ENCODE measurements around the gene QSOX2. TPM values are rescaled to one million over a fixed set of nuclear protein-coding genes. Genes with fewer than 3 reads are reported as not detected.
A peak's percentile ranks its signal among the peaks of the same experiment; 100 is the strongest.

QSOX2 gene
- total RNA-seq, 2 donors from 2014 or later = 8.8 to 22.7 TPM

- 69 to 80% methylated on average over 12 to 28 of the region's 28 CpGs for WGBS, 2 donors
- H3K4me3 ChIP-seq = no peak overlapping the region
- H3K4me1 ChIP-seq = peaks cover 24% of the 10 kb centered on the region
- ATAC-seq = no peak
- no peaks in the 10 kb centered on the region for H3K36me3 ChIP-seq (replicated peaks in 1 of 2; ENCODE audit: insufficient read depth in 1 of 2, low read depth in 2 of 2)
- intact Hi-C loops (cut with DNase I) = no loop called here
- TF ChIP-seq POLR2A (IDR thresholded peaks at IDR 0.05) = no peak
- TF ChIP-seq, protein P1, sequence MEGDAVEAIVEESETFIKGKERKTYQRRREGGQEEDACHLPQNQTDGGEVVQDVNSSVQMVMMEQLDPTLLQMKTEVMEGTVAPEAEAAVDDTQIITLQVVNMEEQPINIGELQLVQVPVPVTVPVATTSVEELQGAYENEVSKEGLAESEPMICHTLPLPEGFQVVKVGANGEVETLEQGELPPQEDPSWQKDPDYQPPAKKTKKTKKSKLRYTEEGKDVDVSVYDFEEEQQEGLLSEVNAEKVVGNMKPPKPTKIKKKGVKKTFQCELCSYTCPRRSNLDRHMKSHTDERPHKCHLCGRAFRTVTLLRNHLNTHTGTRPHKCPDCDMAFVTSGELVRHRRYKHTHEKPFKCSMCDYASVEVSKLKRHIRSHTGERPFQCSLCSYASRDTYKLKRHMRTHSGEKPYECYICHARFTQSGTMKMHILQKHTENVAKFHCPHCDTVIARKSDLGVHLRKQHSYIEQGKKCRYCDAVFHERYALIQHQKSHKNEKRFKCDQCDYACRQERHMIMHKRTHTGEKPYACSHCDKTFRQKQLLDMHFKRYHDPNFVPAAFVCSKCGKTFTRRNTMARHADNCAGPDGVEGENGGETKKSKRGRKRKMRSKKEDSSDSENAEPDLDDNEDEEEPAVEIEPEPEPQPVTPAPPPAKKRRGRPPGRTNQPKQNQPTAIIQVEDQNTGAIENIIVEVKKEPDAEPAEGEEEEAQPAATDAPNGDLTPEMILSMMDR (IDR thresholded peaks at IDR 0.05) = no peak
- H3K9me3 ChIP-seq = no peaks in the 10 kb centered on the region
- DNase-seq = no peak
- H3K27me3 ChIP-seq = no peaks in the 10 kb centered on the region
- H3K27ac ChIP-seq = no peak overlapping the region
These were observed 40.1 kb upstream of the QSOX2 start for GRCh38 chr9:136285501-136286358.

- 62% methylated on average over 8 of the region's 19 CpGs; no CpG with 5 or more reads in 1 of the 2 donors for WGBS, 2 donors
These were observed 39.3 kb upstream of the QSOX2 start for GRCh38 chr9:136284951-136285350.

GRCh38 chr9:136284311-136284710 is 38.7 kb upstream of the QSOX2 start:
- Histone ChIP-seq H3K36me3 (replicated peaks in 1 of 2; ENCODE audit: insufficient read depth in 1 of 2, low read depth in 2 of 2) (no peaks in the 10 kb centered on the region), H3K4me1 (peaks cover 24% of the 10 kb centered on the region), H3K4me3 (no peak overlapping the region), H3K27ac (no peak overlapping the region), H3K9me3 (no peaks in the 10 kb centered on the region), H3K27me3 (no peaks in the 10 kb centered on the region)
- TF ChIP-seq, protein P1 (IDR thresholded peaks at IDR 0.05) = no peak
- TF ChIP-seq POLR2A (IDR thresholded peaks at IDR 0.05) = no peak
- ATAC-seq = no peak
- intact Hi-C loops (cut with DNase I) = no loop called here
- 20 to 56% methylated on average over 1 to 20 of the region's 22 CpGs for WGBS, 2 donors
- no peak for DNase-seq

More at GRCh38 chr9:136284951-136285350, 39.3 kb upstream of the QSOX2 start:
- Histone ChIP-seq H3K4me3 (no peak overlapping the region), H3K27me3 (no peaks in the 10 kb centered on the region), H3K27ac (no peak overlapping the region), H3K4me1 (peaks cover 24% of the 10 kb centered on the region), H3K9me3 (no peaks in the 10 kb centered on the region), H3K36me3 (replicated peaks in 1 of 2; ENCODE audit: insufficient read depth in 1 of 2, low read depth in 2 of 2) (no peaks in the 10 kb centered on the region)
- intact Hi-C loops (cut with DNase I) = no loop called here
- ATAC-seq = no peak
- DNase-seq = no peak
- no peak for TF ChIP-seq POLR2A (IDR thresholded peaks at IDR 0.05)
- TF ChIP-seq, protein P1 (IDR thresholded peaks at IDR 0.05) = no peak

DNA sequence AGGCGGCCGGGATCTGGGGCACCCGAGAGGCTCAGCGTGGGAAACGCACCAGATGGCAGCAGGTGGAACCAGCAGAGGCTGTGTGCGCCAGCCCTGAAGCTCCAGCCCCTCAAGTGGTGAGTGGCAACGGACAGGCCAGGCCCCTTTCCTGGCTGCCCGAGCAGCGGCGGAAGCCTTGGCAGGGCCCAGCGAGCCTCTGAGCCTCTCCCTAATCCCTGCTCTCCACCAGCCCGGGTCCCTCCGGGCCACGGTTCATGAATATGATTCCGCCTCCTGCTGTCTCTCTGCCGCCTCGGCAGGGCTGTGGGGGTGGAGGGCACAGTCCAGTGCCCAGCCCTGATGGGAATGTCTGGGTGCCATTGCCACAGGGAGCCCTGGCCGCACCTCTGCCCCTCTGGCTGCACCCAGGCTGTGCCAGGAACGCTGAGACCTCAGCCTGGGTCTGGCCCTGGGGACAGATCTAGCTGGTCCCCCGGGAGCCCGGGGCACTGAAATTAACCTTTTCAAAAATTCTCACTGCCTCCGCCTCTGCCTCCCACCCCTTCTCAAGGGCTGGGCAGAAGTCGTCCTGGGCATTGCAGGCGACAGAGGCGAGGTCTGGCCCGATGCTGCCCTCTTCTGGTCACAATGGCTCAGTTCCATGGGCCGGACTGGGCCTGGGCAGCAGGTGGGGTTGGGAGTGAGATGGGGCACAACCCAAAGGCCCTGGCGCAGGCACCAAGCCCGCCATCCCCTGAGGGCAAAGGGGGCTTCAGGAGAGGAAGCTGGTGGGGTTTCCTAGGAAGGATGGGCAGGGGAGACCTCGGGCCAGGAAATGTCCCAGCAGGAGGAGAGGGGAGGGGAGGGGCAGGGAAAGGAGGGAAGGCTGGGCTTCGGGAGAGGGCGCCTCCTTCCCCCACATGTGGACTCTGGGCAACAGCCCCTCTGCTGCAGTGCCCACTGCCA is 38.0 kb upstream of the QSOX2 start:
- TF ChIP-seq, protein P1 (IDR thresholded peaks at IDR 0.05) = peak; percentile 87 to 94 (median 90)
- TF ChIP-seq POLR2A (IDR thresholded peaks at IDR 0.05) = peak in 2 of 3 donors; percentile 67
- Histone ChIP-seq H3K36me3 (replicated peaks in 1 of 2; ENCODE audit: insufficient read depth in 1 of 2, low read depth in 2 of 2) (no peaks in the 10 kb centered on the region), H3K9me3 (no peaks in the 10 kb centered on the region), H3K27me3 (no peaks in the 10 kb centered on the region), H3K4me1 (peaks cover 24% of the 10 kb centered on the region), H3K4me3 (no peak overlapping the region), H3K27ac (peak overlapping the region; percentile 74 to 87 (median 84))
- peak; percentile 91 for ATAC-seq
- peak; percentile 95 to 98 (median 96) for DNase-seq
- 9 to 11% methylated on average over 20 to 32 of the region's 32 CpGs for WGBS, 2 donors
- intact Hi-C loops (cut with DNase I) = no loop called here

Measured in body of pancreas (tissue), 4 donors.